K562 (cell line): ENCODE measurements around the gene A1BG. TPM values are rescaled to one million over a fixed set of nuclear protein-coding genes. Genes with fewer than 3 reads are reported as not detected.
A peak's percentile ranks its signal among the peaks of the same experiment; 100 is the strongest.

Experiments
- CREBBP ChIP-seq: IDR thresholded peaks from one replicate; pipeline ENCODE4 v1.6.1; 2012; ENCODE audit warnings: low read depth, mild to moderate bottlenecking, control low read depth, inconsistent platforms, low read length
- CTBP1 ChIP-seq: fragments of 450-650 bp; IDR thresholded peaks from 2 replicates; pipeline ENCODE4 v1.6.1; 2016; ENCODE audit warnings: borderline replicate concordance
- DACH1 ChIP-seq: fragments of 450-650 bp; IDR thresholded peaks from 2 replicates; pipeline ENCODE4 v1.6.1; 2018; ENCODE audit not compliant: partially characterized antibody
- ESRRA ChIP-seq: fragments of 450-650 bp; IDR thresholded peaks from 2 replicates; pipeline ENCODE4 v1.6.1; 2014; ENCODE audit warnings: low read depth, mild to moderate bottlenecking, moderate library complexity, borderline replicate concordance
- GTF2F1 ChIP-seq: IDR thresholded peaks from 2 replicates; pipeline ENCODE4 v1.6.1; 2011; ENCODE audit warnings: low read depth, low read length, improper control_type of control experiment
- HMGN3 ChIP-seq: IDR thresholded peaks from 2 replicates; pipeline ENCODE4 v1.6.1; 2011; ENCODE audit warnings: borderline replicate concordance, low read depth, mild to moderate bottlenecking, mixed read lengths, low read length; ENCODE audit not compliant: insufficient read length; ENCODE audit errors: extremely low read depth
- IFI16 ChIP-seq: fragments of 250-450 bp; sonication (Bioruptor Pico); IDR thresholded peaks from 2 replicates; pipeline ENCODE4 v2.1.2; 2022; ENCODE audit warnings: mild to moderate bottlenecking, inconsistent platforms
- JUND ChIP-seq, 2 experiments: IDR thresholded peaks; 2 replicates in 1 of 2; 3 replicates in 1 of 2; pipeline ENCODE4 v1.6.1; 2011; ENCODE audit warnings: borderline replicate concordance in 2 of 2, low read depth in 2 of 2, low read length in 2 of 2, improper control_type of control experiment in 1 of 2, missing biosample characterization in 1 of 2, missing genetic modification characterization in 1 of 2, missing genetic modification reagents in 1 of 2
- MLLT1 ChIP-seq, 2 experiments: fragments of 450-650 bp; IDR thresholded peaks; 2 replicates each; pipeline ENCODE4 v1.6.1; 2016
- NCOR1 ChIP-seq: fragments of 450-650 bp; IDR thresholded peaks from 2 replicates; pipeline ENCODE4 v1.6.1; 2016; ENCODE audit warnings: mild to moderate bottlenecking, moderate library complexity
- NR0B1 ChIP-seq: fragments of 450-650 bp; IDR thresholded peaks from one replicate; pipeline ENCODE4 v1.6.1; 2018; ENCODE audit warnings: mild to moderate bottlenecking, moderate library complexity; ENCODE audit not compliant: partially characterized antibody
- NR1H2 ChIP-seq: sonication (generic); formaldehyde crosslinking; IDR thresholded peaks from 2 replicates; pipeline ENCODE4 v1.4.0; 2020; ENCODE audit warnings: mild to moderate bottlenecking, missing genetic modification reagents
- SMAD2 ChIP-seq: fragments of 150-350 bp; IDR thresholded peaks from 2 replicates; pipeline ENCODE4 v1.6.1; 2014; ENCODE audit warnings: low read depth, mild to moderate bottlenecking, low read length
- SNIP1 ChIP-seq: fragments of 450-650 bp; IDR thresholded peaks from 2 replicates; pipeline ENCODE4 v1.7.1; 2017; ENCODE audit warnings: low read depth, mild to moderate bottlenecking
- SREBF2 ChIP-seq: sonication (generic); formaldehyde crosslinking; IDR thresholded peaks from 2 replicates; pipeline ENCODE4 v1.4.0; 2020; ENCODE audit warnings: mild to moderate bottlenecking, missing genetic modification reagents
- ZMIZ1 ChIP-seq, 2 experiments: fragments of 150-350 bp in 1 of 2; IDR thresholded peaks; 2 replicates each; pipeline ENCODE4 v1.6.1; 2012 to 2016; ENCODE audit warnings: low read depth in 2 of 2, low read length in 2 of 2, mild to moderate bottlenecking in 1 of 2, moderate library complexity in 1 of 2
- ZNF146 ChIP-seq: IDR thresholded peaks from one replicate; pipeline ENCODE4 v1.6.1; 2018; ENCODE audit warnings: missing compliant biosample characterization; ENCODE audit not compliant: unreplicated experiment
- polyA plus RNA-seq, 8 experiments: library from polyadenylated mRNA; depleted of rRNA in 4 of 8; stranded (reverse) in 5 of 8; unstranded in 3 of 8; fragments of >200 nt; fragmentation: Nextera tagmentation in 2 of 8; fragmentation: Illumina TruSeq in 1 of 8; extraction: Ambion mirVana in 2 of 8; extraction: Trizol in 1 of 8; gene quantifications; 2 replicates each; pipeline versions ENCODE4 v1.2.1 to v1.2.3, GENCODE V29; 2011 to 2014; ENCODE audit warnings: inconsistent platforms in 1 of 8, missing spikeins in 1 of 8
- total RNA-seq, 7 experiments: library from RNA; depleted of rRNA in 6 of 7; stranded (reverse); fragments of >200 nt in 6 of 7; fragmentation: Illumina TruSeq in 2 of 7; extraction: Trizol in 2 of 7; gene quantifications; 2 replicates each; pipeline versions ENCODE4 v1.2.1 to v1.2.3, GENCODE V29; 2011 to 2021; ENCODE audit warnings: low replicate concordance in 1 of 7
- TF ChIP-seq, protein P1 (sequence below): fragments of 450-650 bp; IDR thresholded peaks from 2 replicates; pipeline ENCODE4 v1.6.1; 2016; ENCODE audit warnings: antibody characterized with exemption

The A1BG gene
- total and polyA plus RNA-seq, 9 of the 15 experiments (the other 6 are each of a cell fraction or from before 2014, with no cell fraction given), result 0.10 to 19.8 (median 2.6) TPM

- no peak for TF ChIP-seq ZMIZ1 (IDR thresholded peaks at IDR 0.05; ENCODE audit: low read depth in 2 of 2, low read length in 2 of 2)
- TF ChIP-seq ZNF146 (CRISPR knock-in tag), result no peak
- no peak for TF ChIP-seq GTF2F1
- TF ChIP-seq IFI16 (CRISPR knock-in tag), result no peak
- TF ChIP-seq CREBBP, result no peak
- no peak for TF ChIP-seq JUND (IDR thresholded peaks at IDR 0.05; ENCODE audit: borderline replicate concordance, low read depth, low read length)
- no peak for TF ChIP-seq JUND (tag; IDR thresholded peaks at IDR 0.05; ENCODE audit: borderline replicate concordance, low read depth, low read length)
- TF ChIP-seq SMAD2, result no peak
- TF ChIP-seq SNIP1, result no peak
- TF ChIP-seq ESRRA, result no peak
- no peak for TF ChIP-seq NCOR1
- no peak for TF ChIP-seq SREBF2 (CRISPR knock-in tag)
- no peak for TF ChIP-seq DACH1
- no peak for TF ChIP-seq NR0B1
- no peak for TF ChIP-seq MLLT1 (IDR thresholded peaks at IDR 0.05)
- TF ChIP-seq NR1H2 (CRISPR knock-in tag), result no peak
- peak; percentile 63 for TF ChIP-seq CTBP1
- TF ChIP-seq, protein P1, sequence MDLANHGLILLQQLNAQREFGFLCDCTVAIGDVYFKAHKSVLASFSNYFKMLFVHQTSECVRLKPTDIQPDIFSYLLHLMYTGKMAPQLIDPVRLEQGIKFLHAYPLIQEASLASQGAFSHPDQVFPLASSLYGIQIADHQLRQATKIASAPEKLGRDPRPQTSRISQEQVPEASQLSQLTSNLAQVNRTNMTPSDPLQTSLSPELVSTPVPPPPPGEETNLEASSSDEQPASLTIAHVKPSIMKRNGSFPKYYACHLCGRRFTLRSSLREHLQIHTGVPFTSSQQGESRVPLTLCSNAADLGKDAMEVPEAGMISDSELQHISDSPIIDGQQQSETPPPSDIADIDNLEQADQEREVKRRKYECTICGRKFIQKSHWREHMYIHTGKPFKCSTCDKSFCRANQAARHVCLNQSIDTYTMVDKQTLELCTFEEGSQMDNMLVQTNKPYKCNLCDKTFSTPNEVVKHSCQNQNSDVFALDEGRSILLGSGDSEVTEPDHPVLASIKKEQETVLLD, result no peak
- peak; percentile 62 for TF ChIP-seq HMGN3
Observed at GRCh38 chr19:58346961-58347929, 6.0 kb downstream of the A1BG start (continued).
